IMR-90 (cell line): ENCODE results near the gene OR10H3. TPM values are rescaled to one million over a fixed set of nuclear protein-coding genes. Genes with fewer than 3 reads are reported as not detected.

Source experiments
- ATAC-seq: fragments of 200-7000 bp; cut with Tn5 transposase; 2 replicates; pipeline ENCODE4 v1.9.1; 2020; ENCODE audit warnings: low read depth, mild to moderate bottlenecking, moderate library complexity
- BruUV-seq: library from RNA; stranded (reverse); fragments of 400-500 nt; replicated peaks from 2 replicates; lab custom pipeline; 2021; lab: Mats Ljungman, UMichigan
- CTCF ChIA-PET: fragments of 300-600 bp; formaldehyde crosslinking; extraction: SDS; loops from one replicate; lab custom pipeline; 2021; ENCODE audit warnings: antibody characterized with exemption; lab: Yijun Ruan, JAX
- POLR2A ChIA-PET: fragments of 300-600 bp; sonication (Branson Sonifier 250); formaldehyde crosslinking; loops from one replicate; lab custom pipeline; 2022; ENCODE audit warnings: antibody characterized with exemption; ENCODE audit not compliant: unreplicated experiment; lab: Charles Lee
- DNase-seq: peaks from one replicate; pipeline ENCODE4 v3.0.0; 2013
- H2AFZ ChIP-seq: replicated peaks from 2 replicates; pipeline ENCODE3; 2013; ENCODE audit warnings: low read length, mild to moderate bottlenecking; ENCODE audit not compliant: poor library complexity
- H2AK5ac ChIP-seq: 2 replicates; pipeline ENCODE4 v1.6.1; 2013; ENCODE audit warnings: low read depth, low read length, inconsistent platforms
- H2AK9ac ChIP-seq: replicated peaks from 2 replicates; pipeline ENCODE3; 2013; ENCODE audit warnings: mild to moderate bottlenecking, low read depth, low read length, moderate library complexity; ENCODE audit not compliant: poor library complexity
- H2BK120ac ChIP-seq: 2 replicates; pipeline ENCODE4 v1.6.1; 2013; ENCODE audit warnings: low read depth, low read length, inconsistent platforms
- H2BK15ac ChIP-seq: 3 replicates; pipeline ENCODE4 v1.6.1; 2013; ENCODE audit warnings: low read depth, low read length, inconsistent platforms
- H2BK20ac ChIP-seq: 2 replicates; pipeline ENCODE4 v1.6.1; 2013; ENCODE audit warnings: low read depth, mild to moderate bottlenecking, inconsistent platforms, low read length, moderate library complexity
- H2BK5ac ChIP-seq: 2 replicates; pipeline ENCODE4 v1.6.1; 2013; ENCODE audit warnings: mild to moderate bottlenecking, low read depth, low read length, inconsistent platforms; ENCODE audit not compliant: poor library complexity, severe bottlenecking
- H3K14ac ChIP-seq: replicated peaks from 2 replicates; pipeline ENCODE4 v1.6.1; 2013; ENCODE audit warnings: low read depth, low read length, inconsistent platforms
- H3K18ac ChIP-seq: 2 replicates; pipeline ENCODE4 v1.6.1; 2013; ENCODE audit warnings: low read depth, low read length, control low read depth
- H3K23ac ChIP-seq: 2 replicates; pipeline ENCODE4 v1.6.1; 2013; ENCODE audit warnings: low read depth, low read length, inconsistent platforms
- H3K27ac ChIP-seq: 2 replicates; pipeline ENCODE4 v1.5.1; 2013; ENCODE audit warnings: mild to moderate bottlenecking, control low read depth, low read length; ENCODE audit not compliant: insufficient read depth
- H3K27me3 ChIP-seq: 2 replicates; pipeline ENCODE4 v1.6.1; 2013; ENCODE audit warnings: low read length; ENCODE audit not compliant: control insufficient read depth, insufficient read depth
- H3K36me3 ChIP-seq: 2 replicates; pipeline ENCODE4 v1.6.1; 2013; ENCODE audit warnings: low read length, mixed read lengths; ENCODE audit not compliant: control insufficient read depth, insufficient read depth
- H3K4ac ChIP-seq: 2 replicates; pipeline ENCODE4 v1.6.1; 2013; ENCODE audit warnings: low read depth, low read length, inconsistent platforms
- H3K4me1 ChIP-seq: 2 replicates; pipeline ENCODE4 v1.6.1; 2013; ENCODE audit warnings: low read length, mixed read lengths; ENCODE audit not compliant: control insufficient read depth, insufficient read depth
- H3K4me2 ChIP-seq: 2 replicates; pipeline ENCODE4 v1.6.1; 2013; ENCODE audit warnings: low read depth, mild to moderate bottlenecking, control low read depth, low read length, moderate library complexity
- H3K4me3 ChIP-seq: 2 replicates; pipeline ENCODE4 v1.5.1; 2013; ENCODE audit warnings: low read depth, mild to moderate bottlenecking, control low read depth, low read length, moderate library complexity; ENCODE audit not compliant: insufficient read depth
- H3K56ac ChIP-seq: 2 replicates; pipeline ENCODE4 v1.6.1; 2013; ENCODE audit warnings: low read length, inconsistent platforms; ENCODE audit not compliant: insufficient read depth; ENCODE audit errors: extremely low read depth
- H3K79me1 ChIP-seq, 2 experiments: 2 replicates each; pipeline ENCODE4 v1.6.1; 2013; ENCODE audit warnings: low read length in 2 of 2, inconsistent platforms in 1 of 2, low read depth in 1 of 2
- H3K9ac ChIP-seq: 2 replicates; pipeline ENCODE4 v1.6.1; 2013; ENCODE audit warnings: low read depth, low read length, control low read depth
- H3K9me1 ChIP-seq: 2 replicates; pipeline ENCODE4 v1.6.1; 2013; ENCODE audit warnings: low read length, inconsistent platforms; ENCODE audit not compliant: insufficient read depth
- H3K9me3 ChIP-seq: 2 replicates; pipeline ENCODE4 v1.6.1; 2013; ENCODE audit warnings: low read length; ENCODE audit not compliant: control insufficient read depth, insufficient read depth
- H4K20me1 ChIP-seq: 2 replicates; pipeline ENCODE4 v1.6.1; 2013; ENCODE audit warnings: low read length, inconsistent platforms; ENCODE audit not compliant: insufficient read depth
- H4K5ac ChIP-seq: 2 replicates; pipeline ENCODE4 v1.6.1; 2013; ENCODE audit warnings: mild to moderate bottlenecking, low read depth, low read length, control low read depth
- H4K8ac ChIP-seq, 2 experiments: 2 replicates each; pipeline ENCODE4 v1.6.1; 2013; ENCODE audit warnings: low read depth in 2 of 2, low read length in 2 of 2, control low read depth in 1 of 2, inconsistent platforms in 1 of 2
- H4K91ac ChIP-seq: 2 replicates; pipeline ENCODE4 v1.6.1; 2013; ENCODE audit warnings: low read depth, low read length, inconsistent platforms; ENCODE audit not compliant: insufficient read depth
- BHLHE40 ChIP-seq: fragments of 150-350 bp; IDR thresholded peaks from 2 replicates; pipeline ENCODE4 v1.6.1; 2016; ENCODE audit warnings: mild to moderate bottlenecking, low read depth, low read length
- CEBPB ChIP-seq: IDR thresholded peaks from 2 replicates; pipeline ENCODE4 v1.6.1; 2012; ENCODE audit warnings: low read depth, low read length, improper control_type of control experiment
- FOS ChIP-seq: fragments of 150-350 bp; IDR thresholded peaks from 2 replicates; pipeline ENCODE4 v1.6.1; 2016; ENCODE audit warnings: low read depth, low read length
- MAFK ChIP-seq: IDR thresholded peaks from 2 replicates; pipeline ENCODE4 v1.6.1; 2012; ENCODE audit warnings: low read depth, low read length, improper control_type of control experiment
- NFE2L2 ChIP-seq: fragments of 150-350 bp; IDR thresholded peaks from 2 replicates; pipeline ENCODE4 v1.6.1; 2016; ENCODE audit warnings: low read depth, mild to moderate bottlenecking, low read length
- RAD21 ChIP-seq: IDR thresholded peaks from 2 replicates; pipeline ENCODE4 v1.6.1; 2012; ENCODE audit warnings: low read length, improper control_type of control experiment
- RFX5 ChIP-seq: IDR thresholded peaks from 2 replicates; pipeline ENCODE4 v1.8.0; 2012; ENCODE audit warnings: low read depth, mild to moderate bottlenecking, low read length, moderate library complexity
- SMC3 ChIP-seq: fragments of 150-350 bp; IDR thresholded peaks from 2 replicates; pipeline ENCODE4 v1.6.1; 2016; ENCODE audit warnings: low read depth, mild to moderate bottlenecking, antibody characterized with exemption, low read length, moderate library complexity
- WGBS, 2 experiments: methylation state at CpG; one replicate each; pipeline versions ENCODE4 v1.1.5 to v1.1.7; 2013; ENCODE audit warnings: missing lambda C conversion rate in 2 of 2; ENCODE audit not compliant: insufficient read length in 1 of 2; ENCODE audit errors: extremely low coverage in 2 of 2; 5-methylcytosine and 5-hydroxymethylcytosine counted together
- dilution Hi-C: fragments of 300-500 bp; cut with HindIII; formaldehyde crosslinking; loops from one replicate; pipeline ENCODE4 v1.14.3; 2018; ENCODE audit warnings: low sequenced_read_pairs; ENCODE audit not compliant: unreplicated experiment
- in situ Hi-C: fragments of 300-500 bp; cut with MboI; formaldehyde crosslinking; loops from 3 replicates; pipeline ENCODE4 v1.14.3; 2019; ENCODE audit warnings: low sequenced_read_pairs, inconsistent platforms, mixed read lengths
- intact Hi-C: fragments of 100-400 bp; cut with micrococcal nuclease; formaldehyde crosslinking; loops from 2 replicates; pipeline ENCODE4 v1.10.0; 2022
- polyA plus RNA-seq, 3 experiments: library from polyadenylated mRNA; depleted of rRNA; stranded (reverse); fragments of >200 nt; gene quantifications; 2 replicates each; pipeline ENCODE4 v1.2.3, GENCODE V29; 2012; ENCODE audit warnings: low replicate concordance in 1 of 3
- total RNA-seq: library from RNA; depleted of rRNA; stranded (reverse); fragments of >200 nt; gene quantifications from 2 replicates; pipeline ENCODE4 v1.2.3, GENCODE V29; 2012
- TF ChIP-seq, protein P1 (sequence below): conservative IDR thresholded peaks from 2 replicates; pipeline ENCODE4 v1.5.1; 2012; ENCODE audit warnings: mild to moderate bottlenecking, low read depth, low read length, improper control_type of control experiment
- TF ChIP-seq, protein P2 (sequence below): fragments of 150-350 bp; IDR thresholded peaks from 2 replicates; pipeline ENCODE4 v1.6.1; 2016; ENCODE audit warnings: low read depth, mild to moderate bottlenecking, low read length, moderate library complexity, borderline replicate concordance

OR10H3 gene
- total and polyA plus RNA-seq, 2 of the 4 experiments (the other 2 are of a cell fraction): not detected

DNA sequence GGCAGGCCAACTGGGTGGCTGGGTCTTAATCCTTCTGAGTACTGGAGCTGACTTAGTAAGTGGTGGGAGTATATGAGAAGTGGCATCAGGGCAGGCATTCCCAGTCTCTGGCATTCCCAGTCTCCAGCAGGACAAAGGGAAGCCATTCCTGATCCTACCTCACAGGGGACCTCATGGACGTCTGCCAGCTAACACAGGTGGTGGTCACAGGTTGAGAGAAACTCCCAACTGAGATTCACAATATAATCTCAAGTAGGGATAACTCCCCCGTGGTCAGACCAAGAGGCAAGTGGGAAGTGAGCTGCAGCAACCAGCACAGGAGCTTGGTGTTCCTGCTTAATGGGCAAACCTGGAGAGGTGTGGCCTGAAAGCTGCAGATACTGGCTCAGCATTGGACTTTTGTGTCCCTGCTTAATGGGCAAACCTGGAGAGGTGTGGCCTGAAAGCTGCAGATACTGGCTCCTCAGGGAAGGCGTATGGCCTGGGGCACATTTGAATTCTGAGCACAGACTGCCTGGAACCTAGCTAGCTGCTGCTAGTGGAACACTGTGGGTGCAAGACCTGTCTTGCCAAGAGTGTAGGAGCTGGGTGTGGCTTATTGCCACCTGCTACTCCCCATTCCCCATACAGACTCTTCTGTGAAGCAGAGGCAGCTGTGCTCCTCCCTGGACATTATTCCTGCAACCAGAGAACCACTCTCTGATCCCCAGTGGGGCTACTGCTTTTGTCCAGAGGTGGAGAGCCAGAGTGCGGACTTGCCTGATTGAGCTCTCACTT lies 35.8 kb upstream of the OR10H3 start:
- ChIA-PET POLR2A (no interaction called here), CTCF (no interaction called here)
- Histone ChIP-seq H3K9me3 (peaks cover 15% of the 10 kb centered on the region; the same call in 1 of the 2 replicates), H3K27me3 (no peaks in the 10 kb centered on the region), H3K18ac (no peak overlapping the region), H3K4me1 (no peaks in the 10 kb centered on the region), H2BK15ac (no peak overlapping the region), H4K8ac (no peak overlapping the region), H4K5ac (no peak overlapping the region), H3K9ac (no peak overlapping the region), H2BK120ac (no peak overlapping the region), H2BK20ac (no peak overlapping the region), H2AFZ (no peak overlapping the region), H3K4me2 (no peak overlapping the region), H4K91ac (no peak overlapping the region), H2BK5ac (no peak overlapping the region), H3K4me3 (no peak overlapping the region), H3K4ac (no peak overlapping the region), H4K20me1 (no peaks in the 10 kb centered on the region), H3K27ac (no peak overlapping the region), H3K79me1 (no peaks in the 10 kb centered on the region), H3K14ac (no peak overlapping the region), H3K23ac (no peak overlapping the region), H2AK9ac (no peak overlapping the region), H2AK5ac (no peak overlapping the region), H3K36me3 (no peaks in the 10 kb centered on the region), H3K9me1 (no peaks in the 10 kb centered on the region), H3K56ac (no peak overlapping the region)
- no TSS peak for BruUV-seq
- WGBS, 2 experiments: no CpG with 5 or more reads among the region's 4 CpGs
- dilution Hi-C loops: no loop called here
- intact Hi-C loops: no loop called here
- in situ Hi-C loops: no loop called here
- ATAC-seq: no peak
- DNase-seq: no peak
- TF ChIP-seq MAFK (no peak), BHLHE40 (no peak), FOS (no peak), RFX5 (no peak), NFE2L2 (no peak), CEBPB (no peak), SMC3 (no peak), RAD21 (no peak)
- TF ChIP-seq, protein P1, sequence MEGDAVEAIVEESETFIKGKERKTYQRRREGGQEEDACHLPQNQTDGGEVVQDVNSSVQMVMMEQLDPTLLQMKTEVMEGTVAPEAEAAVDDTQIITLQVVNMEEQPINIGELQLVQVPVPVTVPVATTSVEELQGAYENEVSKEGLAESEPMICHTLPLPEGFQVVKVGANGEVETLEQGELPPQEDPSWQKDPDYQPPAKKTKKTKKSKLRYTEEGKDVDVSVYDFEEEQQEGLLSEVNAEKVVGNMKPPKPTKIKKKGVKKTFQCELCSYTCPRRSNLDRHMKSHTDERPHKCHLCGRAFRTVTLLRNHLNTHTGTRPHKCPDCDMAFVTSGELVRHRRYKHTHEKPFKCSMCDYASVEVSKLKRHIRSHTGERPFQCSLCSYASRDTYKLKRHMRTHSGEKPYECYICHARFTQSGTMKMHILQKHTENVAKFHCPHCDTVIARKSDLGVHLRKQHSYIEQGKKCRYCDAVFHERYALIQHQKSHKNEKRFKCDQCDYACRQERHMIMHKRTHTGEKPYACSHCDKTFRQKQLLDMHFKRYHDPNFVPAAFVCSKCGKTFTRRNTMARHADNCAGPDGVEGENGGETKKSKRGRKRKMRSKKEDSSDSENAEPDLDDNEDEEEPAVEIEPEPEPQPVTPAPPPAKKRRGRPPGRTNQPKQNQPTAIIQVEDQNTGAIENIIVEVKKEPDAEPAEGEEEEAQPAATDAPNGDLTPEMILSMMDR: no peak
- TF ChIP-seq, protein P2, sequence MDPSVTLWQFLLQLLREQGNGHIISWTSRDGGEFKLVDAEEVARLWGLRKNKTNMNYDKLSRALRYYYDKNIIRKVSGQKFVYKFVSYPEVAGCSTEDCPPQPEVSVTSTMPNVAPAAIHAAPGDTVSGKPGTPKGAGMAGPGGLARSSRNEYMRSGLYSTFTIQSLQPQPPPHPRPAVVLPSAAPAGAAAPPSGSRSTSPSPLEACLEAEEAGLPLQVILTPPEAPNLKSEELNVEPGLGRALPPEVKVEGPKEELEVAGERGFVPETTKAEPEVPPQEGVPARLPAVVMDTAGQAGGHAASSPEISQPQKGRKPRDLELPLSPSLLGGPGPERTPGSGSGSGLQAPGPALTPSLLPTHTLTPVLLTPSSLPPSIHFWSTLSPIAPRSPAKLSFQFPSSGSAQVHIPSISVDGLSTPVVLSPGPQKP: no peak
